ENCODE measurements around the gene NSG2.

- TF ChIP-seq CTCF (IDR thresholded peaks at IDR 0.05; ENCODE audit: insufficient read depth, low read depth, low read length), result no peak
- no peak for TF ChIP-seq EZH2 (IDR thresholded peaks at IDR 0.05; ENCODE audit: insufficient read depth, low read length)
Measured at GRCh38 chr5:174141398-174141797, 95.9 kb downstream of the NSG2 start.

Measured in astrocyte (in vitro differentiated cells and primary cell).